NB4 (cell line): ENCODE data around the gene ARAP2.

Experiments
- CTCF ChIP-seq: IDR thresholded peaks from one replicate; pipeline ENCODE4 v1.5.1; 2012; ENCODE audit warnings: low read depth, low read length
- MYC ChIP-seq: IDR thresholded peaks from 2 replicates; pipeline ENCODE4 v1.6.1; 2011; ENCODE audit warnings: low read depth, low read length
- POLR2A ChIP-seq: IDR thresholded peaks from 2 replicates; pipeline ENCODE4 v1.6.1; 2011; ENCODE audit warnings: mild to moderate bottlenecking; ENCODE audit not compliant: insufficient read length; ENCODE audit errors: extremely low read depth
- TF ChIP-seq, protein P1 (sequence below): IDR thresholded peaks from 2 replicates; pipeline ENCODE4 v1.6.1; 2011; ENCODE audit warnings: low read depth, low read length

- TF ChIP-seq CTCF = no peak
- TF ChIP-seq POLR2A = no peak
- no peak for TF ChIP-seq MYC
- TF ChIP-seq, protein P1, sequence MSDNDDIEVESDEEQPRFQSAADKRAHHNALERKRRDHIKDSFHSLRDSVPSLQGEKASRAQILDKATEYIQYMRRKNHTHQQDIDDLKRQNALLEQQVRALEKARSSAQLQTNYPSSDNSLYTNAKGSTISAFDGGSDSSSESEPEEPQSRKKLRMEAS = no peak
Observed at GRCh38 chr4:36054694-36055422, 189.5 kb downstream of the ARAP2 start.
